Stomach (tissue), 4 donors: Measurements from ENCODE around the gene GM2A.

Experiments
- CTCF ChIP-seq, 7 experiments: fragments of 450-650 bp in 4 of 7; fragments of 200-600 bp in 3 of 7; sonication (generic) in 3 of 7; IDR thresholded peaks; one replicate each; pipeline ENCODE4 v1.5.1; 2016 to 2019; ENCODE audit warnings: antibody characterized with exemption in 7 of 7, control low read depth in 2 of 7, mild to moderate bottlenecking in 1 of 7
- POLR2A ChIP-seq, 4 donors: fragments of 450-650 bp; IDR thresholded peaks; one replicate each; pipeline ENCODE4 v1.6.1; 2016; ENCODE audit warnings: antibody characterized with exemption in 4 of 4, control low read depth in 2 of 4, mild to moderate bottlenecking in 1 of 4, moderate library complexity in 1 of 4
- POLR2AphosphoS5 ChIP-seq, 3 donors: sonication (generic); formaldehyde crosslinking; IDR thresholded peaks; one replicate each; pipeline ENCODE4 v1.6.1; 2016; ENCODE audit warnings: antibody characterized with exemption in 3 of 3

DNA sequence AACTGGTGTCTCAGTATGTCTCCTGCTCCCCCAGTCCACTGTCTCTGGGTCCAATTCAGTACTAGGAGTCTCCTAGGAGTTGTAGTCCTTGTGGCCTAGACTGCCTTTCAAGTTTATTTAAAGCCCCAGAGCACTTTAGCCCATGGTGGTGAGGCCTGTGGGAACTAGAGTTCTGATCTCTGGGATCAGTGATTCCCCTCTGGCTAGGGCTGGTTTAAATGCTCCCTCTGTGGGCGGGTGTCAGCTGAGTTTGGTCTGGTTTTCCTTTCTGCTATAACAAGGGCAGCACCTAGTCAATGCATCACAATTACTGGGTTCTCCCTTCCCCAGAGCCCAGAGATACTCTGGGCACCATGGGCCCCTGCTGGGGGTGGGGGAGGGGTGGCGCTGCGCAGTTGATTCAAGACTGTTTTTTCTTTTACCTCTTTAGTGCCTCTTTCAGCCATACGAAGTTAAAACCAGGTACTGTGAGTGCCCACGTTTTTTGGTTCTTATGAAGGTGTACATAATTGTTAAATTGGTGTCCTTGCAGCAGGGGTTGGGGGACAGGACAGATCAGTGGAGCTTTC lies 59.9 kb downstream of the GM2A start:
- TF ChIP-seq CTCF (IDR thresholded peaks at IDR 0.05) (no peak), POLR2AphosphoS5 (IDR thresholded peaks at IDR 0.05) (no peak), POLR2A (IDR thresholded peaks at IDR 0.05) (no peak)
